SU-DHL-6 (cell line): Measurements from ENCODE around the gene SH3RF3.
A peak's percentile ranks its signal among the peaks of the same experiment; 100 is the strongest.

Experiments
- H2AFZ ChIP-seq: fragments of 200-600 bp; sonication (generic); 2 replicates; pipeline ENCODE4 v1.6.1; 2014; ENCODE audit warnings: low read depth, mild to moderate bottlenecking, moderate library complexity, mixed read lengths, antibody characterized with exemption, low read length; ENCODE audit not compliant: severe bottlenecking
- H3F3A ChIP-seq: fragments of 200-600 bp; shearing (Covaris generic); 2 replicates; pipeline ENCODE4 v1.6.0; 2016; ENCODE audit warnings: antibody characterized with exemption, mild to moderate bottlenecking; ENCODE audit not compliant: insufficient read depth
- H3K27ac ChIP-seq: fragments of 200-600 bp; sonication (generic); 2 replicates; pipeline ENCODE4 v1.5.1; 2016; ENCODE audit warnings: low read depth, mild to moderate bottlenecking, low read length, moderate library complexity, mixed read lengths
- H3K27me3 ChIP-seq: fragments of 200-600 bp; sonication (generic), shearing (Covaris generic); 2 replicates; pipeline ENCODE4 v1.6.0; 2014; ENCODE audit warnings: mild to moderate bottlenecking, low read length
- H3K36me3 ChIP-seq: fragments of 200-600 bp; sonication (generic); 2 replicates; pipeline ENCODE4 v1.6.1; 2014; ENCODE audit warnings: mild to moderate bottlenecking, low read length, mixed read lengths
- H3K4me2 ChIP-seq: fragments of 300-600, 200-600 bp; shearing (Covaris generic), sonication (generic); 2 replicates; pipeline ENCODE4 v1.6.0; 2014; ENCODE audit warnings: low read length, low read depth, mild to moderate bottlenecking; ENCODE audit not compliant: poor library complexity, severe bottlenecking
- H3K4me3 ChIP-seq: fragments of 200-600 bp; sonication (generic); 2 replicates; pipeline ENCODE4 v1.5.1; 2014; ENCODE audit warnings: antibody characterized with exemption, low read length, mild to moderate bottlenecking, mixed read lengths; ENCODE audit not compliant: insufficient read depth, poor library complexity, severe bottlenecking
- H3K79me2 ChIP-seq: fragments of 200-600 bp; sonication (generic); 2 replicates; pipeline ENCODE4 v1.6.1; 2014; ENCODE audit warnings: mild to moderate bottlenecking, low read length, moderate library complexity; ENCODE audit not compliant: insufficient read depth
- H3K9ac ChIP-seq: fragments of 200-600 bp; sonication (generic); 2 replicates; pipeline ENCODE4 v1.7.0; 2014; ENCODE audit warnings: mild to moderate bottlenecking, low read length
- H3K9me2 ChIP-seq: fragments of 200-600 bp; sonication (generic); replicated peaks from 2 replicates; pipeline ENCODE4 v1.6.1; 2014; ENCODE audit warnings: low read length; ENCODE audit not compliant: insufficient read depth
- H3K9me3 ChIP-seq: fragments of 200-600 bp; sonication (generic); 2 replicates; pipeline ENCODE4 v1.6.1; 2014; ENCODE audit warnings: low read length, mixed read lengths; ENCODE audit not compliant: insufficient read depth
- H4K20me1 ChIP-seq: fragments of 200-600 bp; sonication (generic); 2 replicates; pipeline ENCODE4 v1.6.1; 2014; ENCODE audit warnings: low read depth, mild to moderate bottlenecking, antibody characterized with exemption, low read length, moderate library complexity, mixed read lengths
- EZH2phosphoT487 ChIP-seq: fragments of 200-600 bp; sonication (generic), shearing (Covaris generic); conservative IDR thresholded peaks from 2 replicates; pipeline ENCODE4 v1.6.1; 2018; ENCODE audit warnings: mild to moderate bottlenecking, antibody characterized with exemption, low read length, moderate library complexity, mixed read lengths
- TF ChIP-seq, protein P1 (sequence below): fragments of 200-600 bp; sonication (generic); IDR thresholded peaks from one replicate; pipeline ENCODE4 v1.5.1; 2017; ENCODE audit warnings: antibody characterized with exemption, mild to moderate bottlenecking, low read length, moderate library complexity; ENCODE audit not compliant: insufficient read depth, poor library complexity, severe bottlenecking

Gene SH3RF3

DNA sequence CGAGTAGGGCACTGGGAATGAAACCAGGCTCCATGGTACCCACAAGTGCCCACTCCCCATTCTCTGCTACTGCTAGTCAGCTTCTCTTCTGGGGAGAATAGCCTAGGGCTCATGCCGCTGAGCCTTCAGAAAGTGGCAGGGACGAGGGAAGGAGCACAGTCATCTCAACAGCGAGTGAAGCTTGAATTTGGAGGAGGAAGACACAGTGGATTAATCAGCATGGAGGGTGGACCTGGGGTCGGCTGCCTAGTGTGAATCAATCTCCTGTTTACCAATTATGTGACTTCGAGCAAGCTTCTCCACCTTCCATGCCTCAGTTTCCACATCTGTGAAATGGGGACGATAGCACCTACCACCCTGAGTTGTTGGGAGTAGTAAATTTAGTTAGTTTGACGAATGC, 327.8 kb downstream of the SH3RF3 start:
- H3K9ac ChIP-seq = no peak overlapping the region
- H3K9me3 ChIP-seq = no peaks in the 10 kb centered on the region
- no peaks in the 10 kb centered on the region for H3K79me2 ChIP-seq
- no peaks in the 10 kb centered on the region for H3K36me3 ChIP-seq
- no peaks in the 10 kb centered on the region for H4K20me1 ChIP-seq
- H3K9me2 ChIP-seq = no peaks in the 10 kb centered on the region
- H3K27ac ChIP-seq = no peak overlapping the region
- TF ChIP-seq, protein P1, sequence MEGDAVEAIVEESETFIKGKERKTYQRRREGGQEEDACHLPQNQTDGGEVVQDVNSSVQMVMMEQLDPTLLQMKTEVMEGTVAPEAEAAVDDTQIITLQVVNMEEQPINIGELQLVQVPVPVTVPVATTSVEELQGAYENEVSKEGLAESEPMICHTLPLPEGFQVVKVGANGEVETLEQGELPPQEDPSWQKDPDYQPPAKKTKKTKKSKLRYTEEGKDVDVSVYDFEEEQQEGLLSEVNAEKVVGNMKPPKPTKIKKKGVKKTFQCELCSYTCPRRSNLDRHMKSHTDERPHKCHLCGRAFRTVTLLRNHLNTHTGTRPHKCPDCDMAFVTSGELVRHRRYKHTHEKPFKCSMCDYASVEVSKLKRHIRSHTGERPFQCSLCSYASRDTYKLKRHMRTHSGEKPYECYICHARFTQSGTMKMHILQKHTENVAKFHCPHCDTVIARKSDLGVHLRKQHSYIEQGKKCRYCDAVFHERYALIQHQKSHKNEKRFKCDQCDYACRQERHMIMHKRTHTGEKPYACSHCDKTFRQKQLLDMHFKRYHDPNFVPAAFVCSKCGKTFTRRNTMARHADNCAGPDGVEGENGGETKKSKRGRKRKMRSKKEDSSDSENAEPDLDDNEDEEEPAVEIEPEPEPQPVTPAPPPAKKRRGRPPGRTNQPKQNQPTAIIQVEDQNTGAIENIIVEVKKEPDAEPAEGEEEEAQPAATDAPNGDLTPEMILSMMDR = no peak
- TF ChIP-seq EZH2phosphoT487 = no peak
- no peaks in the 10 kb centered on the region; the same call in 1 of the 2 replicates for H3K27me3 ChIP-seq
- H3K4me2 ChIP-seq = no peak overlapping the region
- H2AFZ ChIP-seq = no peak overlapping the region
- H3F3A ChIP-seq = no peaks in the 10 kb centered on the region
- no peak overlapping the region for H3K4me3 ChIP-seq

DNA sequence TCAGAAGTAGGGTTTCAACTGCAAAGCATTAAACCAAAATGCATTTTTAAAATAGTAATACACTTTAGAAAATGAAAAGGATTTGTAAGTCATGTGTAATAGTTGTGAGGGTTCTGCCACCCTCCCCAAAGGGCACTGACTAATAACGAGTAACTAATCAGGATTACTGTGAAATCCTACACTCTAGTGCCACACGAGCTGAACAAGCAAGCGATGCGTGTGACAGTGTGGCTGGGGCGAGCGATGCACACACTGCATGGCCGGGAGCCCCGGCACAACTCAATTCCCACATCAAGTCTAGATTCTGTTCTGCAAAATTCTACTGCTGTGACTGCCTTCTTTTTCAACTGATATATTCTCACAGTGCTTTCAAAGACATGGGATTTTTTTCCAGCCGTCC, 328.4 kb downstream of the SH3RF3 start:
- H3K36me3 ChIP-seq = no peaks in the 10 kb centered on the region
- no peak overlapping the region for H3K9ac ChIP-seq
- no peaks in the 10 kb centered on the region for H4K20me1 ChIP-seq
- H3K4me3 ChIP-seq = no peak overlapping the region
- H3K27me3 ChIP-seq = no peaks in the 10 kb centered on the region; the same call in 1 of the 2 replicates
- no peak overlapping the region for H3K27ac ChIP-seq
- no peaks in the 10 kb centered on the region for H3K9me3 ChIP-seq
- no peak overlapping the region for H2AFZ ChIP-seq
- no peak overlapping the region for H3K4me2 ChIP-seq
- H3K79me2 ChIP-seq = no peaks in the 10 kb centered on the region
- TF ChIP-seq, protein P1 = no peak
- TF ChIP-seq EZH2phosphoT487 = no peak
- H3F3A ChIP-seq = no peaks in the 10 kb centered on the region
- no peaks in the 10 kb centered on the region for H3K9me2 ChIP-seq

DNA sequence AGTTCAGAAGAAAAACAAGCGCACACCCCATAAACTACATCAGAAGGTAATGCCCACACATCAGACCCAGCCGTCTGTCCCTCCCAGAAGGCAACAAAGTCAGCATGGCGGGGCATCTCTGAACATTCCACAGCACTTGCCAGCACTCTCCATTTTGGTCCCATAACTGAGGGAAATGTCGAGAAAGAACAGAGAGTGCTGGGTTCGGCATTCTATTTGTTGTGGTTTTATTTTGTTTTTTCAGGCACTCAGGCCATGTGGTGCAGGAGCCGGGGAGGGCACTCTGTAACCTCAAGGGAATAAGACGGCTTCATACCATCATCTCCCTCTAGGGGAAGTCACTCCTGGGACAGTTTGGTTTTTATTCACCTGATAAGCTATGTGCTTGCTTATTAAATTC, 328.8 kb downstream of the SH3RF3 start:
- no peaks in the 10 kb centered on the region for H3K79me2 ChIP-seq
- no peak overlapping the region for H3K4me2 ChIP-seq
- no peaks in the 10 kb centered on the region for H3K36me3 ChIP-seq
- no peaks in the 10 kb centered on the region for H3F3A ChIP-seq
- no peak overlapping the region for H3K4me3 ChIP-seq
- H3K9me3 ChIP-seq = no peaks in the 10 kb centered on the region
- no peaks in the 10 kb centered on the region for H4K20me1 ChIP-seq
- no peaks in the 10 kb centered on the region; the same call in 1 of the 2 replicates for H3K27me3 ChIP-seq
- H3K27ac ChIP-seq = no peak overlapping the region
- no peaks in the 10 kb centered on the region for H3K9me2 ChIP-seq
- H3K9ac ChIP-seq = no peak overlapping the region
- 0 out of 2 replicates have a peak, but pooled peaks have one; percentile 58 for TF ChIP-seq EZH2phosphoT487
- TF ChIP-seq, protein P1 = no peak
- no peak overlapping the region for H2AFZ ChIP-seq
